Gastrocnemius medialis (tissue), 4 donors: ENCODE measurements around the gene AVPR2. TPM values are rescaled to one million over a fixed set of nuclear protein-coding genes. Genes with fewer than 3 reads are reported as not detected.

Source experiments
- ATAC-seq, 2 donors: fragments of 150-250 bp; one replicate each; pipeline ENCODE4 v1.9.1; 2016
- DNase-seq, 2 donors: peaks; one replicate each; pipeline ENCODE4 v3.0.0-alpha.2; 2019
- H3K27ac ChIP-seq, 4 donors: fragments of 200-600 bp; sonication (generic); 1 replicate in 1 of 4; 2 replicates in 3 of 4; pipeline ENCODE4 v1.5.1; 2016 to 2018; ENCODE audit warnings: mild to moderate bottlenecking in 2 of 4, moderate library complexity in 1 of 4
- H3K27me3 ChIP-seq, 3 donors: fragments of 200-600 bp; sonication (generic) in 2 of 3; 1 replicate in 1 of 3; 2 replicates in 2 of 3; pipeline versions ENCODE4 v1.5.1 to v1.6.0; 2016 to 2019; ENCODE audit warnings: mild to moderate bottlenecking in 1 of 3, moderate library complexity in 1 of 3
- H3K36me3 ChIP-seq, 2 donors: fragments of 200-600 bp; sonication (generic) in 1 of 2; one replicate each; pipeline ENCODE4 v1.5.1; 2017 to 2018
- H3K4me1 ChIP-seq, 2 donors: fragments of 200-600 bp; sonication (generic) in 1 of 2; one replicate each; pipeline ENCODE4 v1.5.1; 2016 to 2017; ENCODE audit warnings: mild to moderate bottlenecking in 2 of 2
- H3K4me3 ChIP-seq, 4 donors: fragments of 200-600 bp; sonication (generic) in 3 of 4; 1 replicate in 1 of 4; 2 replicates in 3 of 4; pipeline ENCODE4 v1.5.1; 2016 to 2019; ENCODE audit warnings: mild to moderate bottlenecking in 2 of 4
- H3K9me3 ChIP-seq, 3 donors: fragments of 200-600 bp; sonication (generic) in 2 of 3; 1 replicate in 1 of 3; 2 replicates in 2 of 3; pipeline ENCODE4 v1.5.1; 2016 to 2019
- POLR2A ChIP-seq, 2 donors: fragments of 450-650 bp; IDR thresholded peaks; one replicate each; pipeline ENCODE4 v1.6.1; 2017; ENCODE audit warnings: antibody characterized with exemption in 2 of 2, mild to moderate bottlenecking in 2 of 2, moderate library complexity in 2 of 2
- in situ Hi-C, 4 donors: fragments of 200-750 bp; cut with MboI; loops; one replicate each; pipeline versions ENCODE4 v1.15.0 to v1.8.0; 2017; ENCODE audit warnings: low sequenced_read_pairs in 4 of 4
- intact Hi-C: fragments of 100-400 bp; cut with DNase I; formaldehyde crosslinking; loops from one replicate; pipeline ENCODE4 v1.15.1; 2023; ENCODE audit warnings: low total_unique reads
- total RNA-seq, 4 donors: library from RNA; depleted of rRNA; stranded (reverse); fragments of >200 nt; gene quantifications; one replicate each; pipeline versions ENCODE4 v1.1.0 to v1.2.3, GENCODE V29; 2016
- TF ChIP-seq, protein P1 (sequence below), 5 experiments: fragments of 450-650 bp in 3 of 5; fragments of 200-600 bp in 2 of 5; sonication (generic) in 2 of 5; IDR thresholded peaks in 4 of 5; conservative IDR thresholded peaks in 1 of 5; 1 replicate in 4 of 5; 2 replicates in 1 of 5; pipeline ENCODE4 v1.5.1; 2016 to 2019; ENCODE audit warnings: antibody characterized with exemption in 5 of 5, mild to moderate bottlenecking in 3 of 5, moderate library complexity in 3 of 5

Gene AVPR2
- total RNA-seq, 4 donors from 2014 or later: 1.5 to 3.8 (median 2.0) TPM

DNA sequence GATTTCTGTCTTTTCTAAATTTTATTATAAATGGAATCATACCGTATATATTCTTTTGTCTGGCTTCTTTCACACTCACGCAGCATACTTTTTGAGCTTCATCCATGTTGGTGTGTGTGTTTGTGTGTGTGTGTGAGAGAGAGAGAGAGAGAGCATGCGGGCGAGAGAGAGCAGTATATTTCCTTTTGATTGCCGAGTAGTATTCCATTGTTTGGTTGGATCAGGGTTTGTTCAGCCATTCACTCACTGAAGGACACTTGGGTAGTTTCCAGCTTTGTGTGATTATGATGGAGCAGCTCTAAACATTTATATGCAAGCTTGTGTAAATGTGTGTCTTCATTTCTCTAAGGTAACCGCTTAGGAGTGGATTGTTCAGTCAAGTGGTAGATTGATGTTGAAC lies 15.3 kb upstream of the AVPR2 start:
- DNase-seq (no peak), ATAC-seq (no peak)
- no peaks in the 10 kb centered on the region for H3K36me3 ChIP-seq
- no peaks in the 10 kb centered on the region for H3K9me3 ChIP-seq
- no peak overlapping the region for H3K4me3 ChIP-seq
- TF ChIP-seq, protein P1, sequence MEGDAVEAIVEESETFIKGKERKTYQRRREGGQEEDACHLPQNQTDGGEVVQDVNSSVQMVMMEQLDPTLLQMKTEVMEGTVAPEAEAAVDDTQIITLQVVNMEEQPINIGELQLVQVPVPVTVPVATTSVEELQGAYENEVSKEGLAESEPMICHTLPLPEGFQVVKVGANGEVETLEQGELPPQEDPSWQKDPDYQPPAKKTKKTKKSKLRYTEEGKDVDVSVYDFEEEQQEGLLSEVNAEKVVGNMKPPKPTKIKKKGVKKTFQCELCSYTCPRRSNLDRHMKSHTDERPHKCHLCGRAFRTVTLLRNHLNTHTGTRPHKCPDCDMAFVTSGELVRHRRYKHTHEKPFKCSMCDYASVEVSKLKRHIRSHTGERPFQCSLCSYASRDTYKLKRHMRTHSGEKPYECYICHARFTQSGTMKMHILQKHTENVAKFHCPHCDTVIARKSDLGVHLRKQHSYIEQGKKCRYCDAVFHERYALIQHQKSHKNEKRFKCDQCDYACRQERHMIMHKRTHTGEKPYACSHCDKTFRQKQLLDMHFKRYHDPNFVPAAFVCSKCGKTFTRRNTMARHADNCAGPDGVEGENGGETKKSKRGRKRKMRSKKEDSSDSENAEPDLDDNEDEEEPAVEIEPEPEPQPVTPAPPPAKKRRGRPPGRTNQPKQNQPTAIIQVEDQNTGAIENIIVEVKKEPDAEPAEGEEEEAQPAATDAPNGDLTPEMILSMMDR (IDR thresholded peaks at IDR 0.05 in 4 of 5, conservative IDR thresholded peaks at IDR 0.05 in 1 of 5): no peak
- TF ChIP-seq POLR2A (IDR thresholded peaks at IDR 0.05): no peak
- H3K4me1 ChIP-seq: no peaks in the 10 kb centered on the region
- peaks cover 8 to 36% (median 28%) of the 10 kb centered on the region in 3 donors for H3K27me3 ChIP-seq
- in situ Hi-C loops: no loop called here
- intact Hi-C loops: no loop called here
- no peak overlapping the region for H3K27ac ChIP-seq

DNA sequence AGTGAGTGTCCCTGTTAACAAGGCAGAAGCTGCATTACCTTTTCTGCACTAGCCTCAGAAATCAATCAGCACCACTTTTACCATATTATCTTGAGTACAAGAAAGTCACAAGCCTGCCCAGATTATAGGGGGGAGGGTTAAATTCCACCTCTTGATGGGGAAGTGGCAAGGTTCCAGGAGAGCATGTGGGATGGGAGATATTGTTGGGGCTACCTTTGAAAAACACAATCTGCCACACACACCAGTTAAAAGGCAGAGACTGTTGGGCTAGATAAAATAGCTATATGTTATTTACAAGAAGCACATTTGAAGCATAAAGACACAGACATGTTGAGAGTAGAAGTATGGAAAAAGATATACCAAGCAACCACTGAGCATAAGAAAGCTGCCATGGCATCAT lies 6.6 kb upstream of the AVPR2 start:
- peaks cover 0 to 6% (median 0%) of the 10 kb centered on the region in 3 donors for H3K27me3 ChIP-seq
- intact Hi-C loops: no loop called here
- H3K9me3 ChIP-seq: no peaks in the 10 kb centered on the region

DNA sequence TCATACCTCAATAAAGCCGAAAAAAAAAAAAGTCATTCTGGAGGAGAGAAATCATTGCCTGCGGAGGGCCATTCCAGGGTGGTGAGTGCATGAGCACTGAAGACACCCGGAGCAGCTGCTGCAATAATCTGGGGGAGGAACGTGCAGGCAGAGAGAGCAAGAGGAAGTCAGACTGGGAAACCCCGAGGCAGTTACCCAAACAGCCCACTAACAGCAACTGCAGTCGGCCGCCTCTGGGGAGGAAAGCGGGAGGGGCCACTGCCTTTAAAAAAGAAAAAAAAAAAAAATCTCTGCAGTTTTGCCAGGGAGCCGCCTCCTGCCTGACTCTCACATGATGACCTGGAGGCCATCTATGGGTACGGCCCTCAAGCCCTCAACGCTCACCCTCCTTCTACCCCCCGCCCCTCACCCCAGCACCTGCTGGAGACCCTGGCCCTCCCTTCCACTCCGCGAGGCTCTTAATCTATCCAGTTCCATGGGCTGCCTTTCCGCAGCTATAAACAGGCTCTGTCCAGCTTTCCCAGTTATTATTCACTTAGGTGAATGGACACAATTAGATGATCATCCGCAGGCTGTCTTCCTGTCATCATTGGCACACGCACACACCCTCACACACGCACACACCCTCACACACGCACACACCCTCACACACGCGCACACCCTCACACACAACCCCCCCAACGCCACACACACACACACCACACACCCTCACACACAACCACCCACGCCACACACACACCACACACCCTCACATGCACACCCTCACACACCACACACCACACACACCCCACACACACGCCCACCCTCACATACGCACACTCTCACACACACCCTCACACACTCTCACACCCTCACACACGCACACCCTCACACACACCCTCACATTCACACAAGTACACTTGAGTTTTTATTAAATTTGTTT lies 3.4 kb upstream of the AVPR2 start:
- intact Hi-C loops (no loop called here), in situ Hi-C loops (no loop called here)
- H3K27me3 ChIP-seq: peaks cover 0 to 4% (median 0%) of the 10 kb centered on the region in 3 donors
- H3K9me3 ChIP-seq: no peaks in the 10 kb centered on the region
- ATAC-seq (peak in 1 of 2 donors; percentile 62), DNase-seq (peak; percentile 31 to 45)
- no peaks in the 10 kb centered on the region for H3K36me3 ChIP-seq
- TF ChIP-seq, protein P1 (IDR thresholded peaks at IDR 0.05 in 4 of 5, conservative IDR thresholded peaks at IDR 0.05 in 1 of 5): no peak
- TF ChIP-seq POLR2A (IDR thresholded peaks at IDR 0.05): no peak
- H3K27ac ChIP-seq: no peak overlapping the region
- no peak overlapping the region for H3K4me3 ChIP-seq
- peaks cover 0 to 9% of the 10 kb centered on the region in 2 donors for H3K4me1 ChIP-seq

More for the DNA sequence above, 6.6 kb upstream of the AVPR2 start:
- ATAC-seq: no peak
- Histone ChIP-seq H3K4me1 (peaks cover 0 to 9% of the 10 kb centered on the region in 2 donors), H3K36me3 (no peaks in the 10 kb centered on the region), H3K27ac (no peak overlapping the region), H3K4me3 (no peak overlapping the region)
- in situ Hi-C loops: no loop called here
- no peak for DNase-seq
- TF ChIP-seq POLR2A (IDR thresholded peaks at IDR 0.05): no peak
- TF ChIP-seq, protein P1 (IDR thresholded peaks at IDR 0.05 in 4 of 5, conservative IDR thresholded peaks at IDR 0.05 in 1 of 5): no peak

DNA sequence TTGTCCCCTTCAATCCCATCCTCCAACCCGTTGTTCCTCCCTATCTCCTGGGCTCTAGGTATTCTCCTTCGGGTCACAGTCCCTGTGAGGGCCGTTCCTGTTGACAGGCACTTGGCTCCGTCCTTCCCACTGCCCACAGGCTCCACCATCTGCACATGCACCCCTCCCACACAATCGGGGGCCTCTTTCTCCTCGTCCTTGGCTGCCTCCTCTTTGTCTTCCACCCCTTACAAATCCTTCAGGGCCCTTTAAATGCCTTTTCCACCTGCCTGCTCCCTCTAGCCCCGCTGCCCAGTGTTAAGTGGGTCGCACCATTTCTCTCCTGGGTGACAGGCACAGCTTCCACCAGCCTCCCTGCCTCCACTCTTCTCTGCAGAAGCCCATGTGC lies 2.7 kb upstream of the AVPR2 start:
- no peak overlapping the region for H3K4me3 ChIP-seq
- intact Hi-C loops (no loop called here), in situ Hi-C loops (no loop called here)
- H3K36me3 ChIP-seq: no peaks in the 10 kb centered on the region
- ATAC-seq (no peak), DNase-seq (no peak)
- peaks cover 0 to 9% of the 10 kb centered on the region in 2 donors for H3K4me1 ChIP-seq
- H3K27me3 ChIP-seq: peaks cover 0 to 4% (median 0%) of the 10 kb centered on the region in 3 donors
- TF ChIP-seq POLR2A (IDR thresholded peaks at IDR 0.05): no peak
- TF ChIP-seq, protein P1 (IDR thresholded peaks at IDR 0.05 in 4 of 5, conservative IDR thresholded peaks at IDR 0.05 in 1 of 5): no peak
- H3K9me3 ChIP-seq: no peaks in the 10 kb centered on the region
- H3K27ac ChIP-seq: no peak overlapping the region
